Measurements from ENCODE around the gene LZTS3. TPM values are rescaled to one million over a fixed set of nuclear protein-coding genes. Genes with fewer than 3 reads are reported as not detected.
"Not testable (repeated sequence)": the region's sequence is repeated elsewhere in the genome, so short reads cannot be mapped to it uniquely, and the experiment has no call there.

LZTS3 gene
- total and polyA plus RNA-seq, 3 experiments from 2014 or later: 0.35 to 1.0 (median 0.97) TPM

DNA sequence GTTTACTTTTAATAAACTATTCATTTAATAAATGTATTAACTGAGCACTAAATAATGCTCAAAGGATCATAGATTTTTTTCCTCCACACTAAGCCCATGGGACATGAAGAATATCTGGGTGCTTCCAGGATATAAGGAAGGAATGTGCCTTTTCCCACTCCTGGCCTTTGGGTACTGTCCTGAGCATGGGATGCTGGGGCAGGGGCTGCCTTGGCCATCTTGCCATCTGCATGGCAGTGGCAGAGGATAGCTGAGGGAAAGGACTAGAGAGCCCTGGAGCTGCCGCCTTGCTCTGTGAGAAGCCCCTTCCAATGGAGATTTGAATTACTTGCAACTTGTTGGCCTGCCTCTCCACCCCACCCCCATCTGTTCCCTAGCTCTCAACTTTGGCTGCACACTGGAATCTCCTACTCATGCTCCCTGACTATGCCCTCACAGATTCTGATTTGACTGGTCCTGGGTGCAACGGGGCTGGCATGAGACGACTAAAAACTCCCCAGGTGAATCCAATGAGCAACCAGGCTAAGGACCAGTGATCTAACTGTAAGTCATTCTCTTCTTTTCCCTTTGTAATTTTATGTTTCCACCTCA is 15.6 kb upstream of the LZTS3 start:
- Histone ChIP-seq H3K36me3 (ENCODE audit: insufficient read depth, low read length) (peaks cover 13% of the 10 kb centered on the region), H3K4me1 (ENCODE audit: insufficient read depth, low read length) (no peaks in the 10 kb centered on the region), H3K9me3 (ENCODE audit: low read length) (no peaks in the 10 kb centered on the region), H3K27ac (ENCODE audit: low read depth, low read length) (no peak overlapping the region), H3K27me3 (ENCODE audit: insufficient read depth, low read length, poor library complexity, severe bottlenecking) (no peaks in the 10 kb centered on the region), H3K4me3 (ENCODE audit: low read length) (no peak overlapping the region)
- H3K4me3 Mint-ChIP-seq: no peak overlapping the region
- POLR2A ChIA-PET: no interaction called here
- no peaks in the 10 kb centered on the region for H3K9me3 Mint-ChIP-seq
- H3K4me1 Mint-ChIP-seq: peaks cover 0 to 5% (median 0%) of the 10 kb centered on the region in 3 donors
- DNase-seq: peak in 1 of 5 donors; percentile 9
- no peaks in the 10 kb centered on the region for H3K27me3 Mint-ChIP-seq
- peaks cover 8 to 53% (median 11%) of the 10 kb centered on the region in 3 donors for H3K36me3 Mint-ChIP-seq
- H3K27ac Mint-ChIP-seq: peak overlapping the region in 1 of 8 donors; percentile 66
- CTCF ChIA-PET: no interaction called here

DNA sequence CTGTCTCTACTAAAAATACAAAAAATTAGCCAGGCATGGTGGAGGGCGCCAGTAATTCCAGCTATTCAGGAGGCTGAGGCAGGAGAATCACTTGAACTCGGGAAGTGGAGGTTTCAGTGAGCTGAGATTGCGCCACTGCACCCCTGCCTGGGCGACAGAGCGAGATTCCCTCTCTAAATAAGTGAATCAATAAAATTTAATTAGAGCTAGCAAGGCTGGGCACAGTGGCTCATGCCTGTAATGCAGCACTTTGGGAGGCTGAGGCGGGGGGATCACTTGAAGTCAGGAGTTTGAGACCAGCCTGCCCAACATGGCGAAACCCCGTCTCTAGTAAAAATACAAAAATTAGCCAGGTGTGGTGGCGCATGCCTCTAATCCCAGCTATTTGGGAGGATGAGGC is 14.5 kb upstream of the LZTS3 start:
- H3K27me3 ChIP-seq (ENCODE audit: insufficient read depth, low read length, poor library complexity, severe bottlenecking); H3K9me3 ChIP-seq (ENCODE audit: low read length); POLR2A ChIA-PET; H3K9me3 Mint-ChIP-seq; H3K4me1 Mint-ChIP-seq; H3K4me3 ChIP-seq (ENCODE audit: low read length); H3K27ac ChIP-seq (ENCODE audit: low read depth, low read length); H3K4me1 ChIP-seq (ENCODE audit: insufficient read depth, low read length); H3K27me3 Mint-ChIP-seq; H3K4me3 Mint-ChIP-seq: not testable (repeated sequence)
- peak in 1 of 5 donors; percentile 30 for DNase-seq
- Mint-ChIP-seq H3K36me3 (peaks cover 8 to 44% (median 11%) of the 10 kb centered on the region in 3 donors), H3K27ac (peak overlapping the region in 1 of 8 donors; percentile 80)
- peaks cover 12% of the 10 kb centered on the region for H3K36me3 ChIP-seq (ENCODE audit: insufficient read depth, low read length)
- CTCF ChIA-PET: interaction anchor here (1.5 kb wide), 1 partner anchor 15 kb away, joined by 3 read pairs; no protein-coding TSS in a partner anchor

DNA sequence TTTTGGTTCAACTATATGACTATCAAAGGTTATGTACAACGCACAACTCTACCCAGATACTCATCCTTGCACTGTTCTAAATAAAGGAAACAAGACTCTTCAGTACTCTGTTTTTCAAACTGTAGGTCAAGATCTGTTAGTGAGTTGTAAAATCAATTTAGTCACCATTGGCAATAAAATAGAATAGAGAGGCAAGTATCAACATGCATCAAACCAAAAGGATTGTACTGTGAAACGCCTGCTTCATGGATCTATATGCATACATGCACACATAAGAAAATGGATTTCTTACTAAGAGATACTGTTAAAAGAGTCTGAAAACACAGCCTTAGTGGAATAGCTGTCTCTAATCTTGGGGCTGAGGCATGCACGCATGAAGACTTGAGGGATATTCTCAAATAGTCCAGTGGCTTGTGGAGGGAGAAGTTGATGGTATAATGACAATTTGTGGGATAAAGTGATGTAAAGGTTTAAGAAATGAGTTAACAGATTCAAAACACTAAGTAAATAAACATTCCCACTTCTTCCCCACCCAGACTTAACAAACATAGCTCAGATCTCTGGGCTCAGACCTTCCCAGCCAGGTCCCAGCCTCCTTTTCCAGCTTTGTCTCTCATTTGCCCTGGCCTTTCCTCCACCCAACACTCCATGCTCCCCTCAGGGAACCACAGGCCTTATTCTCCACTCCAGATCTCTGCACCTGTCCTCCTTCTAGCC is 10.7 kb upstream of the LZTS3 start:
- Histone ChIP-seq H3K9me3 (ENCODE audit: low read length) (no peaks in the 10 kb centered on the region), H3K27ac (ENCODE audit: low read depth, low read length) (no peak overlapping the region), H3K36me3 (ENCODE audit: insufficient read depth, low read length) (no peaks in the 10 kb centered on the region), H3K4me3 (ENCODE audit: low read length) (no peak overlapping the region), H3K4me1 (ENCODE audit: insufficient read depth, low read length) (no peaks in the 10 kb centered on the region), H3K27me3 (ENCODE audit: insufficient read depth, low read length, poor library complexity, severe bottlenecking) (no peaks in the 10 kb centered on the region)
- no peak overlapping the region for H3K4me3 Mint-ChIP-seq
- peak in 1 of 5 donors; percentile 19 for DNase-seq
- no peaks in the 10 kb centered on the region for H3K4me1 Mint-ChIP-seq
- H3K36me3 Mint-ChIP-seq: peaks cover 0 to 6% (median 0%) of the 10 kb centered on the region in 3 donors
- ChIA-PET POLR2A (no interaction called here), CTCF (no interaction called here)
- peak overlapping the region in 2 of 8 donors; percentile 51 to 91 for H3K27ac Mint-ChIP-seq
- H3K27me3 Mint-ChIP-seq: no peaks in the 10 kb centered on the region
- no peaks in the 10 kb centered on the region for H3K9me3 Mint-ChIP-seq

DNA sequence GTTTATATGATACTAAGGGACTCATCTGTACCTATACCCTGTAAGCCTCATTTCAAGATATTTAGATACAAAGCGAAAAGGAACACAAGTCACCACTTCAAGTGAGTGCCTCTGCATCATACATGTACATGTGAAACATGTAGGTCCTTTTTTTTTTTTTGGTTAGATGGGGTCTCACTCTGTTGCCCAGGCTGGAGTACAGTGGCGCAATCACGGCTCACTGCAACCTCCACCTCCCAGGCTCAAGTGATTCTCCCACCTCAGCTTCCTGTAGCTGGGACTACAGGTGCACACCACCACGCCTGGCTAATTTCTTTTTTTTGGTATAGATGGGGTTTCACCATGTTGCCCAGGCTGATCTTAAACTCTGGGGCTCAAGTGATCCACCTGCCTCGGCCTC is 9.1 kb upstream of the LZTS3 start:
- H3K27me3 ChIP-seq (ENCODE audit: insufficient read depth, low read length, poor library complexity, severe bottlenecking); H3K9me3 Mint-ChIP-seq; H3K36me3 Mint-ChIP-seq; H3K9me3 ChIP-seq (ENCODE audit: low read length); H3K4me3 Mint-ChIP-seq; H3K36me3 ChIP-seq (ENCODE audit: insufficient read depth, low read length); CTCF ChIA-PET; POLR2A ChIA-PET; H3K27me3 Mint-ChIP-seq; DNase-seq; H3K4me1 Mint-ChIP-seq; H3K4me3 ChIP-seq (ENCODE audit: low read length); H3K27ac Mint-ChIP-seq; H3K27ac ChIP-seq (ENCODE audit: low read depth, low read length); H3K4me1 ChIP-seq (ENCODE audit: insufficient read depth, low read length): not testable (repeated sequence)

DNA sequence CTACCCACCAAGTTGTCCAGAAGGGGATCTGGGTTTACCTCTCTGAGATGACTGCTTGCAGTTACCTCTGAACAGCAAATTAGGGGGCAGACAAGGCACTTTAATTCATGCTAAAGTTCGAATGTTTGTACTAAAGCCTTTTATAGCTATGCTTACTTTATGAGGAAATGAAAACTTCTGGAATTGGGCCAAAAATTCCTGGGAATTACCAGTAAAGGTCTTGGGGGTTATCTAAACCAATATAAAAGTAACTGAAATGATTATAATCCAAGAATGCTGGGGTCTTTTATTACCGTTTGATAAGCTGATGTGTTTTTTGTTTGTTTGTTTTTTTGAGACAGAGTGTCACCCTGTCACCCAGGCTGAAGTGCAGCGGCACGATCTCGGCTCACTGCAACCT is 7.9 kb upstream of the LZTS3 start:
- DNase-seq: no peak
- Mint-ChIP-seq H3K27me3 (no peaks in the 10 kb centered on the region), H3K4me1 (no peaks in the 10 kb centered on the region), H3K9me3 (no peaks in the 10 kb centered on the region), H3K27ac (peak overlapping the region in 1 of 8 donors; percentile 25), H3K4me3 (no peak overlapping the region), H3K36me3 (no peaks in the 10 kb centered on the region)
- POLR2A ChIA-PET: no interaction called here
- H3K27me3 ChIP-seq (ENCODE audit: insufficient read depth, low read length, poor library complexity, severe bottlenecking): no peaks in the 10 kb centered on the region
- no peaks in the 10 kb centered on the region for H3K36me3 ChIP-seq (ENCODE audit: insufficient read depth, low read length)
- H3K27ac ChIP-seq (ENCODE audit: low read depth, low read length): no peak overlapping the region
- H3K4me1 ChIP-seq (ENCODE audit: insufficient read depth, low read length): no peaks in the 10 kb centered on the region
- H3K9me3 ChIP-seq (ENCODE audit: low read length): no peaks in the 10 kb centered on the region
- CTCF ChIA-PET: no interaction called here
- H3K4me3 ChIP-seq (ENCODE audit: low read length): no peak overlapping the region

DNA sequence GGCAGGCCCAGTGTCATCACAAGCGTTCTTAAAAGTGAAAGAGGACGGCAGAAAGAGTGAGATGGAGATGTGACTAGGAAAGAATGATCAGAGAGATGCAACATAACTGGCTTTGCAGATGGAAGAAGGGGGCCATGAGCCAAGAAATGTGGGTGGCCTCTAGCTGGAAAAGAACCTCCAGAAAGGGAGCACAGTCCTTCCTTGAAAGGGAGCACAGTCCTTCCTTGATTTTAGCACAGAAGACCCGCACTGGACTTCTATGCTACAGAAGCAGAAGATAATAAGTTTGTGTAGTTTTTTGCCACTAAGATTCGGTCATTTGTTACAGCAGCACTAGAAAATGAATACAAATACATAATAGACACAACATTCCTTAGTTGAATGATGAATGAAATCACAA is 7.0 kb upstream of the LZTS3 start:
- ChIA-PET CTCF (no interaction called here), POLR2A (no interaction called here)
- no peaks in the 10 kb centered on the region for H3K27me3 Mint-ChIP-seq
- no peaks in the 10 kb centered on the region for H3K36me3 Mint-ChIP-seq
- no peaks in the 10 kb centered on the region for H3K9me3 Mint-ChIP-seq
- no peak overlapping the region for H3K4me3 ChIP-seq (ENCODE audit: low read length)
- no peak overlapping the region for H3K27ac Mint-ChIP-seq
- H3K4me3 Mint-ChIP-seq: no peak overlapping the region
- H3K27me3 ChIP-seq (ENCODE audit: insufficient read depth, low read length, poor library complexity, severe bottlenecking): no peaks in the 10 kb centered on the region
- H3K4me1 Mint-ChIP-seq: no peaks in the 10 kb centered on the region
- H3K4me1 ChIP-seq (ENCODE audit: insufficient read depth, low read length): no peaks in the 10 kb centered on the region
- H3K36me3 ChIP-seq (ENCODE audit: insufficient read depth, low read length): no peaks in the 10 kb centered on the region
- H3K9me3 ChIP-seq (ENCODE audit: low read length): no peaks in the 10 kb centered on the region
- no peak overlapping the region for H3K27ac ChIP-seq (ENCODE audit: low read depth, low read length)
- DNase-seq: peak in 1 of 5 donors; percentile 3

DNA sequence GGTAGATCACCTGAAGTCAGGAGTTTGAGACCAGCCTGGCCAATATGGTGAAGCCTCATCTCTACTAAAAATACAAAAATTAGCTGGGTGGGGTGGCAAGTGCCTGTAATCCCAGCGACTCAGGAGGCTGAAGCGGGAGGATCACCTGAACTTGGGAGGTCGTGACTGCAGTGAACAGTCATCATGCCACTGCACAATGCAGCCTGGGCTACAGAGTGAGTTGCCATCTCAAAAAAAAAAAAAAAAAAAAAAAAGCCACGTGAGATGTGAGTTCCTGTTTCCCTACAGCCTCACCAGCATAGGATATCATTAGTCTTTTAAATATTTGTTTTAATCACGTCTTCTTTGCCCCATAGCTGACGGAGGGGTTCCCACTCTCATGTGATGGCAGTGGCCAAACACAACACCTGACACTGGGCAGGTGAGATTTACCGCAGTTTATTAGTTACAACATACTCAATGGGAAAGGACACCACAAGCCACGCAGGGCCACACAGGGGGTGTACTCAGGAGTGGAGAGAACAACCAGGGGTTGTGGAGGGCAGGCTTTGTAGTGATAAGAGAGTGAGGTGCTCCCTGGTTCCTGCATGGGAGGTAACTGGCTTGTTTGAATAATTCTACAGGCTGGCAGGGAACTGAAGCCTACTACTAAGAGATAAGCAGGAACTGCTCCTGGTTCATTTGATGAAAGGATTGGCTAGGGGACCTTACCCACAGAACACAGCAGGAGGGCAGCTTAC is 4.6 kb upstream of the LZTS3 start:
- Histone ChIP-seq H3K9me3 (ENCODE audit: low read length) (no peaks in the 10 kb centered on the region), H3K27me3 (ENCODE audit: insufficient read depth, low read length, poor library complexity, severe bottlenecking) (peaks cover 6% of the 10 kb centered on the region), H3K27ac (ENCODE audit: low read depth, low read length) (no peak overlapping the region), H3K4me1 (ENCODE audit: insufficient read depth, low read length) (no peaks in the 10 kb centered on the region), H3K36me3 (ENCODE audit: insufficient read depth, low read length) (no peaks in the 10 kb centered on the region), H3K4me3 (ENCODE audit: low read length) (no peak overlapping the region)
- H3K9me3 Mint-ChIP-seq: no peaks in the 10 kb centered on the region
- CTCF ChIA-PET: no interaction called here
- DNase-seq: peak in 1 of 5 donors; percentile 6
- H3K4me3 Mint-ChIP-seq: no peak overlapping the region
- POLR2A ChIA-PET: interaction anchor here (0.6 kb wide), 1 partner anchor 135 kb away, joined by 3 read pairs; no protein-coding TSS in a partner anchor
- H3K4me1 Mint-ChIP-seq: peaks cover 7 to 12% (median 10%) of the 10 kb centered on the region in 3 donors
- H3K27me3 Mint-ChIP-seq: peaks cover 4 to 5% of the 10 kb centered on the region in 2 donors
- H3K36me3 Mint-ChIP-seq: peaks cover 0 to 2% (median 0%) of the 10 kb centered on the region in 3 donors
- no peak overlapping the region for H3K27ac Mint-ChIP-seq

DNA sequence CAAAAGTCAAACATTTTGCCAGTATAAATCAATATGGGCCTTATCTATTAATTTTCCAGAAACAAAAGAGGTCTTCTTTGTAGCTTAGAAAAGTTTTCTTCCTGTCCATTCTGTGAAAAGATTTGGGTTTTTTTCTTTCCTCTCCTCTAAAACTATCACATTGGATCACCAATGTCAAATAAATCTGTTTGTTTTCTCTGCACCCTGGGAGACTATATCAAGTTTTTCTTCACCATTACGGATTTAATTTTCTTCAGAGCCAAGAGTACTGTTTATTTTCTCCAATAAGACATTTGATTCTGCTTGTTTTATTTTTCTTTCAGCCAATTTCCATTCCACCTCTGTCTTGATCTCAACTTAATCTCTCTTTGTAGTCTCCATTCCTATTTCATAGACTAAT is 1.9 kb upstream of the LZTS3 start:
- no peak overlapping the region for H3K4me3 ChIP-seq (ENCODE audit: low read length)
- DNase-seq: no peak
- POLR2A ChIA-PET: no interaction called here
- no peaks in the 10 kb centered on the region for H3K36me3 ChIP-seq (ENCODE audit: insufficient read depth, low read length)
- Mint-ChIP-seq H3K4me1 (peaks cover 11 to 20% (median 16%) of the 10 kb centered on the region in 3 donors), H3K27ac (peak overlapping the region in 3 of 8 donors; percentile 24 to 67 (median 42)), H3K4me3 (peak overlapping the region in 4 of 7 donors; percentile 1 to 82 (median 21)), H3K36me3 (peaks cover 0 to 2% (median 0%) of the 10 kb centered on the region in 3 donors), H3K9me3 (no peaks in the 10 kb centered on the region), H3K27me3 (peaks cover 5 to 9% of the 10 kb centered on the region in 2 donors)
- peaks cover 5% of the 10 kb centered on the region for H3K4me1 ChIP-seq (ENCODE audit: insufficient read depth, low read length)
- peaks cover 6% of the 10 kb centered on the region for H3K27me3 ChIP-seq (ENCODE audit: insufficient read depth, low read length, poor library complexity, severe bottlenecking)
- CTCF ChIA-PET: interaction anchor here (0.7 kb wide), 1 partner anchor 14 kb away, joined by 3 read pairs; no protein-coding TSS in a partner anchor
- no peak overlapping the region for H3K27ac ChIP-seq (ENCODE audit: low read depth, low read length)
- no peaks in the 10 kb centered on the region for H3K9me3 ChIP-seq (ENCODE audit: low read length)

Data from CD8-positive, alpha-beta memory T cell (primary cell).